Right lobe of liver (tissue), 4 donors: Measurements from ENCODE around the gene LRPAP1.

Experiments used
- CTCF ChIP-seq, 4 donors: fragments of 200-600 bp in 3 of 4; fragments of 450-650 bp in 1 of 4; IDR thresholded peaks; one replicate each; pipeline versions ENCODE4 v1.5.1 to v1.8.0; 2016 to 2022; ENCODE audit warnings: antibody characterized with exemption in 4 of 4, mild to moderate bottlenecking in 2 of 4
- POLR2A ChIP-seq: fragments of 450-650 bp; IDR thresholded peaks from one replicate; pipeline ENCODE4 v1.6.1; 2017; ENCODE audit warnings: antibody characterized with exemption, mild to moderate bottlenecking
- donor health status: DM: no; HTN: no; CAD: no.
- donor health status: DM: no; HTN: no; CAD: no.
- donor health status: DM: no; HTN: yes; CAD: no.

GRCh38 chr4:3524349-3524748, 7.9 kb downstream of the LRPAP1 start:
- TF ChIP-seq CTCF (IDR thresholded peaks at IDR 0.05) (no peak), POLR2A (no peak)
